Smooth muscle cell (in vitro differentiated cells): Measurements from ENCODE around the gene KCTD11. TPM values are rescaled to one million over a fixed set of nuclear protein-coding genes. Genes with fewer than 3 reads are reported as not detected.
A peak's percentile ranks its signal among the peaks of the same experiment; 100 is the strongest.

Source experiments
- DNase-seq: peaks from one replicate; lab custom pipeline; 2025; ENCODE audit not compliant: unreplicated experiment; lab: John Stamatoyannopoulos, UW
- H2AFZ ChIP-seq: fragments of 200-600 bp; sonication (generic); 2 replicates; pipeline ENCODE4 v1.6.0; 2016; ENCODE audit warnings: antibody characterized with exemption, low read depth, mild to moderate bottlenecking
- H3F3A ChIP-seq: fragments of 200-600 bp; sonication (generic); 2 replicates; pipeline ENCODE4 v1.6.0; 2017; ENCODE audit warnings: antibody characterized with exemption, low read depth
- H3K27ac ChIP-seq: fragments of 200-600 bp; sonication (generic); 2 replicates; pipeline ENCODE4 v1.5.1; 2016; ENCODE audit warnings: low read depth, mild to moderate bottlenecking
- H3K27me3 ChIP-seq: fragments of 200-600 bp; sonication (generic); 2 replicates; pipeline ENCODE4 v1.6.1; 2016; ENCODE audit warnings: low read depth, mild to moderate bottlenecking
- H3K36me3 ChIP-seq: fragments of 200-600 bp; sonication (generic); 2 replicates; pipeline ENCODE4 v1.5.1; 2016; ENCODE audit warnings: low read depth
- H3K4me1 ChIP-seq: fragments of 200-600 bp; sonication (generic); 2 replicates; pipeline ENCODE4 v1.5.1; 2016; ENCODE audit warnings: low read depth
- H3K4me2 ChIP-seq: fragments of 200-600 bp; sonication (generic); 2 replicates; pipeline ENCODE4 v1.6.0; 2016; ENCODE audit warnings: mild to moderate bottlenecking
- H3K4me3 ChIP-seq: fragments of 200-600 bp; sonication (generic); 2 replicates; pipeline ENCODE4 v1.5.1; 2016; ENCODE audit warnings: mild to moderate bottlenecking
- H3K79me2 ChIP-seq: fragments of 200-600 bp; sonication (generic); 2 replicates; pipeline ENCODE4 v1.6.0; 2016; ENCODE audit warnings: low read depth, mild to moderate bottlenecking
- H3K9ac ChIP-seq: fragments of 200-600 bp; sonication (generic); 2 replicates; pipeline ENCODE4 v1.6.0; 2016; ENCODE audit warnings: low read depth
- H3K9me3 ChIP-seq: fragments of 200-600 bp; sonication (generic); replicated peaks from 2 replicates; pipeline ENCODE4 v1.5.1; 2016; ENCODE audit warnings: low read depth
- H4K20me1 ChIP-seq: fragments of 200-600 bp; sonication (generic); 2 replicates; pipeline ENCODE4 v1.6.0; 2016; ENCODE audit warnings: low read depth
- CTCF ChIP-seq: fragments of 200-600 bp; sonication (generic); IDR thresholded peaks from 2 replicates; pipeline ENCODE4 v1.5.1; 2017; ENCODE audit warnings: borderline replicate concordance, mild to moderate bottlenecking, antibody characterized with exemption; ENCODE audit not compliant: insufficient read depth, poor library complexity, severe bottlenecking
- WGBS: methylation state at CpG from one replicate; pipeline ENCODE4 v1.1.7; 2016; ENCODE audit warnings: low lambda C conversion rate; 5-methylcytosine and 5-hydroxymethylcytosine counted together
- polyA plus RNA-seq: library from polyadenylated mRNA; unstranded; fragments of >200 nt; fragmentation: Nextera tagmentation; extraction: Ambion mirVana; gene quantifications from 2 replicates; pipeline ENCODE4 v1.2.1, GENCODE V29; 2016
- total RNA-seq: library from RNA; depleted of rRNA; stranded (reverse); fragments of >200 nt; gene quantifications from 2 replicates; pipeline ENCODE4 v1.2.3, GENCODE V29; 2014

The KCTD11 gene
- total RNA-seq (34.7 and 37.2 TPM in 2 replicates), polyA plus RNA-seq (33.8 and 52.3 TPM in 2 replicates)

GRCh38 chr17:7351665-7352502 is at the start of gene KCTD11:
Gene KCTD11 (plus strand): TSS chr17:7352162.
- Histone ChIP-seq H3K27ac (peak within 1 kb of the TSS; percentile 100), H3K79me2 (peaks cover 32% of the 10 kb centered on the region), H3K9ac (peak within 1 kb of the TSS; percentile 99), H3K36me3 (no peaks in the 10 kb centered on the region), H3K4me3 (peak within 1 kb of the TSS; percentile 89), H3K27me3 (no peaks in the 10 kb centered on the region), H3K4me2 (peak within 1 kb of the TSS; percentile 97), H3F3A (peaks cover 35% of the 10 kb centered on the region), H3K4me1 (peaks cover 35% of the 10 kb centered on the region), H3K9me3 (no peaks in the 10 kb centered on the region), H2AFZ (no peak within 1 kb of the TSS), H4K20me1 (peaks cover 23% of the 10 kb centered on the region)
- WGBS = under 1% methylated on average over 54 of the region's 91 CpGs
- DNase-seq = peak; percentile 98
- TF ChIP-seq CTCF = no peak

- peaks cover 14% of the 10 kb centered on the region for H4K20me1 ChIP-seq
- no peak for TF ChIP-seq CTCF
- H3K36me3 ChIP-seq = no peaks in the 10 kb centered on the region
- H3K9ac ChIP-seq = no peak overlapping the region
- H3K9me3 ChIP-seq = no peaks in the 10 kb centered on the region
- WGBS = 97% methylated on average over 7 of the region's 7 CpGs
- no peak overlapping the region for H3K4me3 ChIP-seq
- H3K4me1 ChIP-seq = peaks cover 2% of the 10 kb centered on the region
- no peaks in the 10 kb centered on the region for H3K27me3 ChIP-seq
- no peak for DNase-seq
- H3K27ac ChIP-seq = no peak overlapping the region
- no peak overlapping the region for H3K4me2 ChIP-seq
- peaks cover 17% of the 10 kb centered on the region for H3K79me2 ChIP-seq
- H3F3A ChIP-seq = peaks cover 5% of the 10 kb centered on the region
- no peak overlapping the region for H2AFZ ChIP-seq
These were observed 47.8 kb upstream of the KCTD11 start for GRCh38 chr17:7304179-7304578.

- WGBS = under 1% methylated on average over 64 of the region's 64 CpGs
These were observed 44.9 kb upstream of the KCTD11 start, which contains the start of gene EIF5A for GRCh38 chr17:7306911-7307685. Gene EIF5A (plus strand): TSS chr17:7307628. CDS start chr17:7309636, 2,008 bp downstream.

More at GRCh38 chr17:7306911-7307685, 44.9 kb upstream of the KCTD11 start, which contains the start of gene EIF5A:
- peaks cover 4% of the 10 kb centered on the region for H3K36me3 ChIP-seq
- peak within 1 kb of the TSS; percentile 56 for H2AFZ ChIP-seq
- H3K27me3 ChIP-seq = no peaks in the 10 kb centered on the region
- H3F3A ChIP-seq = peaks cover 23% of the 10 kb centered on the region
- H3K4me1 ChIP-seq = peaks cover 10% of the 10 kb centered on the region
- peaks cover 45% of the 10 kb centered on the region for H3K79me2 ChIP-seq
- peaks cover 43% of the 10 kb centered on the region for H4K20me1 ChIP-seq
- TF ChIP-seq CTCF = no peak
- peak within 1 kb of the TSS; percentile 95 for H3K27ac ChIP-seq
- peak within 1 kb of the TSS; percentile 98 for H3K9ac ChIP-seq
- peak; percentile 100 for DNase-seq
- H3K4me2 ChIP-seq = peak within 1 kb of the TSS; percentile 99
- no peaks in the 10 kb centered on the region for H3K9me3 ChIP-seq
- H3K4me3 ChIP-seq = peak within 1 kb of the TSS; percentile 85
